GM12872 (cell line): Measurements from ENCODE around the gene MSI2.

ENCODE experiments used
- CTCF ChIP-seq: IDR thresholded peaks from 3 replicates; pipeline ENCODE4 v1.5.1; 2011; ENCODE audit warnings: low read depth, mild to moderate bottlenecking, low read length, moderate library complexity; ENCODE audit not compliant: insufficient read depth

MSI2 gene

GRCh38 chr17:57567251-57567650 lies 310.9 kb downstream of the MSI2 start:
- TF ChIP-seq CTCF = no peak

DNA sequence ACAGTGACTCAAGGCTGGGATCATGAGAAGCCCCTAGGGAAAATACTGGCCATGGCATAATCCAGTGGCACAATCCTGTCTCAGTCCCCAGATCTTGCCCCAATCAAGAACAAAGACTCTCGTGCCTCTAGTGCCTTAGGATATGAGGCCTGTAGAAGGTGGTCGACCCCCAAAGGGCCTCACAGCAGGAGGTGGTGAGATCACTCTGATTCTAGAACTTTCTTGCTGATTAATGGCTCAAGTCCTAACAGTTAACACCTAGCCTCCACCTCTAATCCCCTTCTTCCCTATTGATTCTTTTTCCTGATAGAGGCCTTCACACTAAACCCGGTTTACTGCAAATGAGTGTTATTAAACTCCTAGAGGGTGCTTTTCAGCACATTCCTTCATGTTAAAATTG lies 312.0 kb downstream of the MSI2 start:
- TF ChIP-seq CTCF = no peak

DNA sequence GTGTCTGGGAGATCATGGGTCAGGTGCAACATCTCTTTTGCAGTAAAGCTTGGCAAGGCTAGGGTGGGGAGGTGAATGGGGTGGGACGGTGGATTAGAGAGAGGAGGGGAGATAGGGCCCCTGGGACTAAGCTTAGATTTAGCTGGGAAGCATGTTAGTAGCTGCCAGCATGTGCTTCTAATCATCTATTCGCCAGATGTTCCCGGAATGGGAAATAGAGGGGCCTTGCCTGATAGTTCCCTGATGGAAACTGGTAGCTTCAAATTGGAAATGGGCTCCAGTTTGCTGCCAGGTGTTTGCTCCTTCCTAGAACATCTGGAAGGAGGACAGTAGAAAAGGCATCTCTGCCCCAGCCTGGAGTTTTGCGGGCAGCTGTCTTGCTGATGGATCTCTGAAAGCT lies 312.7 kb downstream of the MSI2 start:
- no peak for TF ChIP-seq CTCF

- no peak for TF ChIP-seq CTCF
These were observed 313.5 kb downstream of the MSI2 start for GRCh38 chr17:57569853-57570252.

- TF ChIP-seq CTCF = no peak
These were observed 314.5 kb downstream of the MSI2 start for GRCh38 chr17:57570724-57571344.

DNA sequence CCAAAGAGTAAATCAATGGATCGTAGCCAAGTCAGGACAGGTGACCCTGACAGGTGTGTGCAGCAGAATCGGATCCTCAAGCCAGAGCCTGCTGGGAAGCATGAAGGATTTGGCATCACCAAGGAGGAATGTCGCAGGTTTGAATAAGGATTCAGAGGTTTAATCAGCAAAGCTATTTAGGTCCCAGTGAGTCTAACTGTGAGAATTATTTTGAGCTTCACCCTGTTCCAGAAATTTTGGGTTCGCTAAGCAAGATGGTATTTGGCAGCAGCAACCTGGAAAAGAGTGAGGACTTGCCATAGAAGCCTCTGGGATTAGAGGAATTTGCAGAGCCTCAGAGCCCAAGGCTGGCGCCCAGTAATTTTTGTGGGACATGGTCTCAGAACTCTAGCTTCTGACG lies 315.7 kb downstream of the MSI2 start:
- TF ChIP-seq CTCF = no peak

DNA sequence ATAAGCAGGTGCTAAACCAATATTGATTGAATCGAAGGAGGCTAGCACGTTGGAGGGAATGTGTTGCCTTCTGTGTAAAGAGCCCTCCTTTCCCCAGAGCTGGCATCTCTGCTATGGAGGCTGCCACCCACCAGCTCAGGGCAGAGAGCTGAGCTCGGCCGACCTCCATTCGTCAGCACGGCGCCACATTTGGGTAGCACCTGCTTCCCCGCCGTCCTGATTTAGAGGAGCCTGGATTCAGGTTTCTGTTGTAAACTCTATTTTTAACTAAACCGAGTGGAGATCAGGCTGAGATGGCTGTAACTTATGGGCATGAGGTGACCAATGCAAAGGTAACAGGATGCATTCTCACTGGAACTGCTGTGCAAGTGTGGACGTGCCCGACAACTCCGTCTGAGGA lies 316.3 kb downstream of the MSI2 start:
- no peak for TF ChIP-seq CTCF
